ENCODE measurements around the gene PDLIM7. TPM values are rescaled to one million over a fixed set of nuclear protein-coding genes. Genes with fewer than 3 reads are reported as not detected.
A peak's percentile ranks its signal among the peaks of the same experiment; 100 is the strongest.

Gene PDLIM7
- total RNA-seq, 2 experiments from 2014 or later = 38.8 to 58.0 TPM

- H3K4me1 ChIP-seq (ENCODE audit: insufficient read depth, low read length, poor library complexity, severe bottlenecking) = peaks cover 40% of the 10 kb centered on the region
- H3K36me3 ChIP-seq (ENCODE audit: insufficient read depth, low read length) = no peaks in the 10 kb centered on the region
- POLR2A ChIA-PET = interaction anchor here (0.6 to 2.8 kb wide), 3 partner anchors 14 to 498 kb away, joined by 3 to 24 read pairs (median 4); partner anchors contain the start of genes DDX41 and DOK3
- no peaks in the 10 kb centered on the region for H3K79me2 ChIP-seq (ENCODE audit: insufficient read depth, low read depth, low read length)
- H3K27ac ChIP-seq (ENCODE audit: low read depth, low read length, poor library complexity, severe bottlenecking) = peak overlapping the region; percentile 9
- TF ChIP-seq EZH2phosphoT487 (IDR thresholded peaks at IDR 0.05; ENCODE audit: borderline replicate concordance, low read depth, low read length) (no peak), CTCF (conservative IDR thresholded peaks at IDR 0.05; ENCODE audit: low read length) (no peak)
- no peaks in the 10 kb centered on the region for H3K9me2 ChIP-seq (ENCODE audit: insufficient read depth, low read length)
- H3K4me2 ChIP-seq (ENCODE audit: low read length) = peak overlapping the region; percentile 96
- CTCF ChIA-PET (ENCODE audit: unreplicated experiment) = interaction anchor here (0.5 to 1.1 kb wide), 5 partner anchors 13 to 105 kb away, joined by 3 to 5 read pairs (median 3); partner anchors contain the start of gene DOK3
- no peaks in the 10 kb centered on the region for H3K9me3 ChIP-seq (ENCODE audit: low read length)
- intact Hi-C loops (cut with micrococcal nuclease; ENCODE audit: unreplicated experiment) = loop anchor here (2.0 kb wide), 2 partner anchors 41 to 105 kb away; no protein-coding TSS in a partner anchor
- H2AFZ ChIP-seq (ENCODE audit: low read length) = no peak overlapping the region
- BruUV-seq (replicated peaks) = no TSS peak
- peaks cover 6% of the 10 kb centered on the region; the same call in 1 of the 2 replicates for H4K20me1 ChIP-seq (ENCODE audit: insufficient read depth, low read length)
- peak overlapping the region; percentile 81 for H3K4me3 ChIP-seq (ENCODE audit: low read depth, low read length, poor library complexity, severe bottlenecking)
- peak; percentile 16 for DNase-seq (ENCODE audit: low spot score)
Observed at GRCh38 chr5:177495243-177496060, 2.0 kb downstream of the PDLIM7 start.

GRCh38 chr5:177494346-177495195 lies 2.8 kb downstream of the PDLIM7 start:
- Histone ChIP-seq H3K79me2 (ENCODE audit: insufficient read depth, low read depth, low read length) (no peaks in the 10 kb centered on the region), H3K36me3 (ENCODE audit: insufficient read depth, low read length) (no peaks in the 10 kb centered on the region), H3K4me3 (ENCODE audit: low read depth, low read length, poor library complexity, severe bottlenecking) (no peak overlapping the region), H3K4me1 (ENCODE audit: insufficient read depth, low read length, poor library complexity, severe bottlenecking) (peaks cover 47% of the 10 kb centered on the region), H4K20me1 (ENCODE audit: insufficient read depth, low read length) (peaks cover 6% of the 10 kb centered on the region; the same call in 1 of the 2 replicates), H2AFZ (ENCODE audit: low read length) (no peak overlapping the region), H3K9me3 (ENCODE audit: low read length) (no peaks in the 10 kb centered on the region), H3K27ac (ENCODE audit: low read depth, low read length, poor library complexity, severe bottlenecking) (peak overlapping the region; percentile 51), H3K9me2 (ENCODE audit: insufficient read depth, low read length) (no peaks in the 10 kb centered on the region), H3K4me2 (ENCODE audit: low read length) (peak overlapping the region; percentile 96)
- peak; percentile 57 for DNase-seq (ENCODE audit: low spot score)
- intact Hi-C loops (cut with micrococcal nuclease; ENCODE audit: unreplicated experiment) = no loop called here
- ChIA-PET CTCF (ENCODE audit: unreplicated experiment) (interaction anchor here (0.6 to 1.1 kb wide), 3 partner anchors 15 to 37 kb away, joined by 3 to 5 read pairs (median 3); partner anchors contain the start of gene DOK3), POLR2A (interaction anchor here (0.6 to 0.7 kb wide), 3 partner anchors 12 to 138 kb away, joined by 3 read pairs; partner anchors contain the start of gene DDX41)
- BruUV-seq (replicated peaks) = no TSS peak
- peak; percentile 56 for TF ChIP-seq CTCF (conservative IDR thresholded peaks at IDR 0.05; ENCODE audit: low read length)
- TF ChIP-seq EZH2phosphoT487 (IDR thresholded peaks at IDR 0.05; ENCODE audit: borderline replicate concordance, low read depth, low read length) = no peak

All from OCI-LY7 (cell line).